Memory B cell (primary cell): ENCODE measurements around the gene NFKB1.

ENCODE experiments used
- ATAC-seq: fragments of 150-1000 bp; cut with Tn5 transposase; 2 replicates; pipeline ENCODE4 v1.10.0; 2021; ENCODE audit warnings: low read depth, mild to moderate bottlenecking, moderate library complexity
- DNase-seq, 2 donors: peaks; one replicate each; pipeline ENCODE4 v3.0.0; 2022; ENCODE audit warnings: low spot score in 2 of 2
- H3K27ac Mint-ChIP-seq: one replicate; pipeline ENCODE4 v1.8.0; 2022; ENCODE audit warnings: mild to moderate bottlenecking, moderate library complexity, mixed read lengths
- H3K27me3 Mint-ChIP-seq: one replicate; pipeline ENCODE4 v1.8.0; 2022; ENCODE audit warnings: mixed read lengths
- H3K36me3 Mint-ChIP-seq: one replicate; pipeline ENCODE4 v1.8.0; 2022; ENCODE audit warnings: mild to moderate bottlenecking, mixed read lengths
- H3K4me1 Mint-ChIP-seq: one replicate; pipeline ENCODE4 v1.8.0; 2022; ENCODE audit warnings: mixed read lengths
- H3K4me3 Mint-ChIP-seq: one replicate; pipeline ENCODE4 v1.8.0; 2022; ENCODE audit warnings: mild to moderate bottlenecking, moderate library complexity, mixed read lengths
- H3K9me3 Mint-ChIP-seq: one replicate; pipeline ENCODE4 v1.8.0; 2022; ENCODE audit warnings: mixed read lengths

NFKB1 gene

DNA sequence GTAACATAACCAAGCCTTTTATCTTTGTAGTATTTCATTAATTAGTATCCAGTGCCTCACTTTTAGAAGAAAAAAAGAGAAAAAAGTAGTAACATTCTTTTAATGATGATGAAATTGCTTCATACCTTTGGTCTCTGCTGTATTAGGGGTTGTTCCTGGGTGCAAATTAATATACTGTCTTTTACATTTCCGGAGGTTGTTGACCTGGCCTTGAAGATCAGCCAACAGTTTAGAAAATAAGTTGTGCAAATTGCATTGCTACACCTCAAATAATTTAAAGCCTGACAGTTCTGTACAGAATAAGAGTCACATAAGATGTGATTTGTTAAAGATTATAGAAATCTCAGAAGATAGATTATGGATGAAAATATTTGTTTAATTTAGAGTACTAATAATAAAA lies 3.8 kb downstream of the NFKB1 start:
- DNase-seq (no peak), ATAC-seq (no peak)
- Mint-ChIP-seq H3K4me1 (peaks cover 41% of the 10 kb centered on the region), H3K36me3 (peaks cover 7% of the 10 kb centered on the region), H3K27ac (no peak overlapping the region), H3K27me3 (no peaks in the 10 kb centered on the region), H3K4me3 (no peak overlapping the region), H3K9me3 (no peaks in the 10 kb centered on the region)

DNA sequence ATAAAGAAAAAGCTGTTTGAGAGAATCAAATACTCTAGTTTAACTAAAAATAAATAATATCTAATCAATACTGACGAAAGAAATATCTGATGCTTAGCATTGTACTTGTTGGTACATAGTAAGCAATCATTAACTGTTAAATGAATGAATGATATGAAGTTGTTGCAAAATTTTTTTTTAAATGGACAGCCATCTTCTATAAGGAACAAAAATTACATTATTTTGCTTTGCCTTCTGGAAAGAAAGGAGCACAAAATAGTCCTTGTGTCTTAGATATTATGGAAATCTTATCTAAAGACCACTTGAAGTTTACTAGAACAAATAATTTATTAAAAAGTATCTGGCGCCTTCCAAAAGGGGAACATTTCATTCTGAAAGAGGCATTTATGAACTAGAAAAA lies 4.5 kb downstream of the NFKB1 start:
- no peak for DNase-seq

DNA sequence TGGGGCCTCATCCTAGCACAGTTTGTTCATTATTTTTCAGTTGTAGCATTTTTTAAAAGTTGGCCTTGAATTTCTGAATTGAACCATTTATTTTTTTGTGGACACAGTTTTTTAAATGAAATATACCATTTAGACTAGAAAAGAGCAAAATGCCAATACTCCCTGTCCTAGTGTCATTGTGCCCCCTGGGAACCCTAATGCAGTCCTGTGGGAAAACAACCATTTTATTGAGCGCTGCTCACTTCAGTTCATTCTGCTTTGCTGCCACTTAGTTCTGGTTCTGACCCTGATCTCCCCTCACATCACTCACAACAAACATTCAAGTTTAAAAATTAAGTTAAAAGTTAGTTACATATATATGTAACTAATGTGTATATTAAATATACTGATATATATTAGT lies 5.4 kb downstream of the NFKB1 start:
- Mint-ChIP-seq H3K4me1 (peaks cover 44% of the 10 kb centered on the region), H3K27me3 (no peaks in the 10 kb centered on the region), H3K36me3 (peaks cover 11% of the 10 kb centered on the region), H3K27ac (no peak overlapping the region), H3K9me3 (peaks cover 1% of the 10 kb centered on the region), H3K4me3 (no peak overlapping the region)
- no peak for DNase-seq
- no peak for ATAC-seq

More for the DNA sequence above, 4.5 kb downstream of the NFKB1 start:
- no peaks in the 10 kb centered on the region for H3K27me3 Mint-ChIP-seq
- H3K36me3 Mint-ChIP-seq = peaks cover 9% of the 10 kb centered on the region
- ATAC-seq = no peak
- no peak overlapping the region for H3K4me3 Mint-ChIP-seq
- H3K9me3 Mint-ChIP-seq = peaks cover 1% of the 10 kb centered on the region
- peaks cover 42% of the 10 kb centered on the region for H3K4me1 Mint-ChIP-seq
- no peak overlapping the region for H3K27ac Mint-ChIP-seq

DNA sequence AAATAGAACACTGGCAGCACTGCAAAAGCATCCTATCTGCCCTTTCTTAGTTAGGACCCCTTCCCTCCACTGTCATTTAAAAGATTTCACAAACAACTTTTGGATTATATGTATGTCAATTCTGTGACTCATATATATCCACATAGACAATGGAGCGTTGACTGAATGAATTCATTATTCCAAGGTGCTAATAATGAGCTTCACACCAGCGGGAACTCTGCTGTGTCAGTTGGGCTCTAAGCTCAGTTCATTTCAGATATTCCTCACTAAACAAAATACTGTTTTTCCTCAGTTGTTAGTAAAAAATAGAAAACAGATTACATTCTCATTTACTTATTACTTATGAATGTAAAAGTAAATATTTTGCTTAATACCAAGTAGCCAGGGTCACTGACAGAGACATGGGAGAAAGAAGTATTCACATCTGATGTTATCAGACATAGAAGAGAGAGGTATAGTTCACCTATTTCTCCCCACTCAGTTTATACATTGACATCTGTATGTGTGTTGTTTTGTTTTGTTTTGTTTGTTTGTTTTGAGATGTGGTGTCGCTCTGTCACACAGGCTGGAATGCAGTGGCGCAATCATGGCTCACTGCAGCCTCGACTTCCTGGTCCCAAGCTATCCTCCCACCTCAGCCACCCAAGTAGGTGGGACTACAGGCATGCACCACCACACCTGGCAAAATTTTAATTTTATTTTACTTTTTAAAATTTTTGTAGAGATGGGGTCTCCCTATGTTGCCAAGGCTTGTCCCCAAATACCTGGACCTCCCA lies 10.9 kb downstream of the NFKB1 start:
- peaks cover 30% of the 10 kb centered on the region for H3K4me1 Mint-ChIP-seq
- peaks cover 8% of the 10 kb centered on the region for H3K9me3 Mint-ChIP-seq
- ATAC-seq (no peak), DNase-seq (no peak)
- H3K27me3 Mint-ChIP-seq = no peaks in the 10 kb centered on the region
- H3K36me3 Mint-ChIP-seq = peaks cover 33% of the 10 kb centered on the region
- H3K4me3 Mint-ChIP-seq = no peak overlapping the region
- no peak overlapping the region for H3K27ac Mint-ChIP-seq

DNA sequence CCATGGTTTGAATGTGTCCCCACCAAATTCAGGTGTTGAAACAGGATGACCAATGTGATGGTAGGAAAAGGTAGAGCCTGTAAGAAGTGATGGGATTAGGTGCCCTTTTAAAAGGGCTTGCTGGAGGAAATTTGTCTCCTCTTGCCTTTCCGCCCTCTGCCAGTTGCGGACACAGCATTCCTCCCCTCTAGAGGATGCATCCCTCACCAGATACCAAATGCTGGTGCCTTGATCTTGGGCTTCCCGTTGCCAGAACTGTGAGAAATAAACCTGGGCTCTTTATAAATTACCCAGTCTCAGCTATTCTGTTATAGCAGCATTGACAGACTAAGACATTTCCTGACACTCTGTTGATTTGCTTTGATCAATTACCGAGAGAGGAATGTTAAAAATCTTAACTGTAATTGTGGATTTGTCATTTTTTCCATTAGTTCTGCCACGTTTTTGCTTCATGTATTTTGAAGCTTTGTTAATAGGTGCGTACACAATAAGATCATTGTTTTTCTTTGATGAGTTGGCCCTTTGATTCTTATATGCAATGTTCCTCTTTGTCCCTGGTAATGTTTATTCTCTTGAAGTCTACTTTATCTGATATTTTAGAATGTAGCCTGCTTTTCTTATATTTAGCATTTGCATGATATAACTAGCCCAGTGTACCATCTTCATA lies 13.3 kb downstream of the NFKB1 start:
- Mint-ChIP-seq H3K27me3 (no peaks in the 10 kb centered on the region), H3K9me3 (peaks cover 8% of the 10 kb centered on the region), H3K4me3 (no peak overlapping the region), H3K36me3 (peaks cover 35% of the 10 kb centered on the region), H3K27ac (peak overlapping the region; percentile 35), H3K4me1 (peaks cover 32% of the 10 kb centered on the region)
- DNase-seq (no peak), ATAC-seq (no peak)

DNA sequence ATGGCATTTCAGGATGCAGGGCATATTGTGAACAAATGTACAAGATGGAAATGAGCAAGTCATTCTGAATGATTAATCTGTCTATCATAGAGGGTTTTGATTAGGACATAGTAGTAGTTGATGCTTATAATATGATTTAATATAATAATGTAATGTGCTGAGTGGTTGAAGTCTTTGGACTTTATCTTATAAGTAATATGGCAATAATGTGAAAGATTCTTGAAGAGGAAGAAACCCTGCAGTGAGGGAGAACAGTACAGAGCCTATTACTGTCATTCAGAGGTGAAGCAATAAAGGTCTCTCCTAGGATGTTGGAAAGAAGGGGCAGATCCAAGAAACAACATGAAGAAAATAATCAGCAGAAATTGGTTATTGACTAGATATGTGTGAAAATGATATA lies 16.6 kb downstream of the NFKB1 start:
- H3K27me3 Mint-ChIP-seq = no peaks in the 10 kb centered on the region
- peaks cover 7% of the 10 kb centered on the region for H3K9me3 Mint-ChIP-seq
- ATAC-seq = no peak
- no peak overlapping the region for H3K27ac Mint-ChIP-seq
- peaks cover 28% of the 10 kb centered on the region for H3K36me3 Mint-ChIP-seq
- H3K4me3 Mint-ChIP-seq = no peak overlapping the region
- H3K4me1 Mint-ChIP-seq = peaks cover 34% of the 10 kb centered on the region
- DNase-seq = no peak

DNA sequence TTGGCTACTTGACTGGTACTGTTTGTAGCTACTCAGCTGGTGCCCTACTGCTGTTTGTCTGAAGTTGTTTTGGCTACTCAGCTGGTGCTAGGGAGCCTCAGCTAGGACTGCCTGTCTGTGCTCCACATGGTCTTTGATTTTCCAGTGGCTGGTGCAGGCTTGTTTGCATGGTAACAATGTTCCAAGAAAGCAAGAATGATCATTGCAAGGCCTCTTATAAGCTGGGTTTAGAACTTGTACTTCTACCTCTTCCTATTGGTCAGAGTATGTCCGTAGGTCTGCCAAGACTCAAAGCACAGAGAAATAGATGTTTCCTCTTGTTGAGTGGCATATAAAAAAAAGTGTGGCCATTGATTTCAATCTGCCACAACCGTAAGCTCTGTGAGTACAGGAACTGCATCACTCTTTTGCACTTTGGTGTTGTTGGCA lies 17.6 kb downstream of the NFKB1 start:
- Mint-ChIP-seq H3K4me3 (no peak overlapping the region), H3K36me3 (peaks cover 31% of the 10 kb centered on the region), H3K27me3 (no peaks in the 10 kb centered on the region), H3K9me3 (peaks cover 7% of the 10 kb centered on the region), H3K4me1 (peaks cover 41% of the 10 kb centered on the region), H3K27ac (peak overlapping the region; percentile 42)
- DNase-seq = no peak
- ATAC-seq = peak; percentile 39

DNA sequence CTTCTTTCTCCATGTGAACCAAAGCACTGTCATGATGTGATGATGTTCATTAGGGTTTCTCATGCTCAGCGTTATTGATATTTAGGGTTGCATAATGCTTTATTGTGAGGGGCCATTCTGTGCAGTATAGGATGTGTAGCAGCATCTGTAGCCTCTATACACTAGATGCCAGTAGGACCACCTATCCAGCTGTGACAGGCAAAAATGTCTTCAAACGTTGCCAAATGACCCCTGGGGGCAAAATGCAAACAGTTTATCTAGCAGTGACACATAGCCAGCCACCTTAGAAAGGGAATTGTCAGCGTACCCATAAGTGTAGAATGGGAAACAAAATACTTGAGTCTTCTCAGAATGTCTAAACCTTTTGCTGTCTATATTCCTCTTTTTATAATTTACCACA lies 18.8 kb downstream of the NFKB1 start:
- DNase-seq (no peak), ATAC-seq (no peak)
- Mint-ChIP-seq H3K27me3 (no peaks in the 10 kb centered on the region), H3K4me1 (peaks cover 41% of the 10 kb centered on the region), H3K36me3 (peaks cover 26% of the 10 kb centered on the region), H3K9me3 (peaks cover 7% of the 10 kb centered on the region), H3K4me3 (no peak overlapping the region), H3K27ac (no peak overlapping the region)

DNA sequence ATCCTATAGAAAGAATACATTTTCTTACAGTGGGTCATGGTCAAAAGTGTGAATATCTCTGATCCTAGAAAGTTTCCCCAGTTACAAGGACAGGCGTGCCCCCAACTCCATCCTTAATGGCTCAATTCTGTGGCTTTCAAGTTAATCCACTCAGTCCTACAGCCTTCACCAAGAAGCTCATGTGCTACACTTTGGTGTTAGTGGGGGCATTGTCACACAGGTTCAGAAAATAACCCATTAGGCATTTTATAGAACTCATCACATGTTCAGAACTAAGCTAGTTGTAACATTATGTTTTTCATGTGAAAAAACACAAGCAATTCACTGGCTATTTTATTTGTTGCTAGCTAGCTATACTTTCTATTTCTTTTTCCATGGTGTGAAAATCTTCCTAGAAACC lies 20.4 kb downstream of the NFKB1 start:
- H3K9me3 Mint-ChIP-seq = peaks cover 1% of the 10 kb centered on the region
- DNase-seq = no peak
- no peak for ATAC-seq
- no peaks in the 10 kb centered on the region for H3K27me3 Mint-ChIP-seq
- peaks cover 16% of the 10 kb centered on the region for H3K36me3 Mint-ChIP-seq
- no peak overlapping the region for H3K4me3 Mint-ChIP-seq
- peak overlapping the region; percentile 73 for H3K27ac Mint-ChIP-seq
- H3K4me1 Mint-ChIP-seq = peaks cover 46% of the 10 kb centered on the region

DNA sequence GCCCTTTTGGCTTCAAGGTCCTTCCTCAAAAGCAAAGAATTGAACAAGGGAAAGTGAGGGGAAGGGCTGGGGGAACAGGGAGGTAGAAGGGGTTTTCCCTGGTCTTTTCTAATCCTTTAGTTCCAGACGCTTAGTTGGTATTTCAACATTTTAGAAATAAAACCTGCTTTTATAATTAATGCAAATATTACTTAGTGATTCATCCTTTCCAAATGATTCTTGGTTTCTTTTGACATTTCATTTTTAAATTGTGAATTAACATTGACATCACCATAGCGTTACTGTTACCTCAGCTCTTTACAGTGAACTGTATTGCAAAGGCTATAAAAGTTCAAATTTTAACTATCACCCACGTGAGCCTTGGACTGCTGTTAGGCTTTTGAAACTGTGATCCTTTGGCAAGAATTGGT lies 20.9 kb downstream of the NFKB1 start:
- no peak for DNase-seq
- H3K9me3 Mint-ChIP-seq = no peaks in the 10 kb centered on the region
- peaks cover 13% of the 10 kb centered on the region for H3K36me3 Mint-ChIP-seq
- H3K27ac Mint-ChIP-seq = peak overlapping the region; percentile 73
- ATAC-seq = no peak
- H3K4me3 Mint-ChIP-seq = no peak overlapping the region
- H3K4me1 Mint-ChIP-seq = peaks cover 49% of the 10 kb centered on the region
- no peaks in the 10 kb centered on the region for H3K27me3 Mint-ChIP-seq

DNA sequence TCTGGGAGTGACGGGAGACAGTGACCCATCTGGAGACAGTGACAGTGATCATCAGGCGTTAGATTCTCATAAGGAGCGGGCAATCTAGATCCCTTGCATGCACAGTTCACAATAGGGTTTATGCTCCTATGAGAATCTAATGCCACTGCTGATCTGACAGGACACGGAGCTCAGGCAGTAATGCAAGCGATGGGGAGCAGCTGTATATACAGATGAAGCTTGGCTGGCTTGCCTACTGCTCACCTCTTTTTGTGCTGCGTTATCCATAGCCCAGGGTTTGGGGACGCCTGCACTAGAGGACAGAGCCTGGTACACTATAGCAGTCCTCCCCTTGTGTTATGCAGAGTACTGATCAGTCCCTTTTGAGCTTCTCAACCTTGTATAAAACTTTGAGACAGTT lies 23.5 kb downstream of the NFKB1 start:
- DNase-seq (no peak), ATAC-seq (peak; percentile 12)
- Mint-ChIP-seq H3K27ac (no peak overlapping the region), H3K4me3 (no peak overlapping the region), H3K9me3 (no peaks in the 10 kb centered on the region), H3K4me1 (peaks cover 47% of the 10 kb centered on the region), H3K27me3 (no peaks in the 10 kb centered on the region), H3K36me3 (peaks cover 14% of the 10 kb centered on the region)

DNA sequence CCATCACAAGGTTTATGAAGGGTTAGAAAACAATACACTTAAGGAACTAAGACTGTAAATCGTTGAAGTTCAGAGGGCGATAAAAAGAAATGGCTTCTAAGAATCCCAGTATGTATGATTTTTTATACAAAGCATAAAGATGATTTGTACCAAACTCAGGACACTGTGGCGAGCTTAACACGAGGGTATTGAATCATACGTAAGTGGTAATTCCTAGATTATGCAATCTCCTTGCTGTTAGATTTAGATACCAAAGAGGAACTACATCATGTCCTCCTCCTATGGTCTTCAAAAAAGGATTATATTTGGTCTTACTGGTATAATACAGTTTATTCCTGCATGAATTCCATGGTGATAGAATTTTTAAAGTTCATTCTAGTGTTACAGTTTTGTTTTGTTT lies 23.9 kb downstream of the NFKB1 start:
- H3K27ac Mint-ChIP-seq = no peak overlapping the region
- ATAC-seq (no peak), DNase-seq (no peak)
- no peaks in the 10 kb centered on the region for H3K27me3 Mint-ChIP-seq
- H3K4me3 Mint-ChIP-seq = no peak overlapping the region
- peaks cover 17% of the 10 kb centered on the region for H3K36me3 Mint-ChIP-seq
- H3K9me3 Mint-ChIP-seq = no peaks in the 10 kb centered on the region
- peaks cover 46% of the 10 kb centered on the region for H3K4me1 Mint-ChIP-seq

DNA sequence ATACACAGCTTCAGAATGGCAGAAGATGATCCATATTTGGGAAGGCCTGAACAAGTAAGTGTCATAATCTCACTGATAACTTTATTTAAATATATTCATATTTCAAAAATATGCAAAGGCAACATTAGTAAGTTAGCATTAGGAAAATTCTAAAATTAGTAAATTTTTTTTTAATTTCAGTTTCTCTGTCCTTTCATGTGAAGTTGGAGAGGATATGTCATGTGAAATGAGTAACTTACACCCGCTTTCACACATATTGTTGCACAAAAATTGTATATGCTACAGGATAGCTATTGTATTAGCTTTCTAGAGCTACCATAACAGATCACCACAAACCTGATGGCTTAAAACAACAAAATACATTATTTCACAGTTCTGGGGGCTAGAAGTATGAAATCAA lies 24.3 kb downstream of the NFKB1 start:
- no peak for DNase-seq
- peaks cover 19% of the 10 kb centered on the region for H3K36me3 Mint-ChIP-seq
- ATAC-seq = no peak
- H3K27ac Mint-ChIP-seq = no peak overlapping the region
- no peaks in the 10 kb centered on the region for H3K9me3 Mint-ChIP-seq
- H3K4me1 Mint-ChIP-seq = peaks cover 46% of the 10 kb centered on the region
- no peak overlapping the region for H3K4me3 Mint-ChIP-seq
- H3K27me3 Mint-ChIP-seq = no peaks in the 10 kb centered on the region

DNA sequence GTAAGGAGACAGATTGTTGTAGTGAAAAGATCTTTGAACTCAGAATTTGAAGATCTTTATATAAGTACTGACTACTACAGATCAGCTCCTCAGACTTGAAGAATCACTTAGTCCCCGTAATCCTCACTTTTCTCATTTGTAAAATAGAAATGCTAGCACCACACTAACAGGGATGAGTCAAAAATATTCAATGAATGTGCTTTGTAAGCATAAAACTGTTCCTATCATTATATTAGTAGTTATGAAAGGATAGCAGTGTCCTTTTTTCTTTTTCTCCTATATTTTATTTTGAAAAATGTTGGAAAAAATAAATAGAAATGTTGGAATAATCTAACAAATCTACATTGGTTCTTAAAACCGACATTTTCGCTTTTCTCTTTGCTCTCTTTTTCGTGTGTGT lies 25.4 kb downstream of the NFKB1 start:
- ATAC-seq (no peak), DNase-seq (no peak)
- Mint-ChIP-seq H3K36me3 (peaks cover 22% of the 10 kb centered on the region), H3K4me3 (no peak overlapping the region), H3K4me1 (peaks cover 46% of the 10 kb centered on the region), H3K27ac (peak overlapping the region; percentile 60), H3K9me3 (no peaks in the 10 kb centered on the region), H3K27me3 (no peaks in the 10 kb centered on the region)
